Astrocyte (in vitro differentiated cells and primary cell): ENCODE data around the gene SLC22A4.

Source experiments
- EZH2 ChIP-seq: IDR thresholded peaks from 2 replicates; pipeline ENCODE4 v1.6.1; 2012; ENCODE audit warnings: mild to moderate bottlenecking, low read length, inconsistent platforms; ENCODE audit not compliant: insufficient read depth
- TF ChIP-seq, protein P1 (sequence below): IDR thresholded peaks from 2 replicates; pipeline ENCODE4 v1.5.1; 2011; ENCODE audit warnings: low read depth, mild to moderate bottlenecking, inconsistent platforms, low read length, moderate library complexity; ENCODE audit not compliant: insufficient read depth

DNA sequence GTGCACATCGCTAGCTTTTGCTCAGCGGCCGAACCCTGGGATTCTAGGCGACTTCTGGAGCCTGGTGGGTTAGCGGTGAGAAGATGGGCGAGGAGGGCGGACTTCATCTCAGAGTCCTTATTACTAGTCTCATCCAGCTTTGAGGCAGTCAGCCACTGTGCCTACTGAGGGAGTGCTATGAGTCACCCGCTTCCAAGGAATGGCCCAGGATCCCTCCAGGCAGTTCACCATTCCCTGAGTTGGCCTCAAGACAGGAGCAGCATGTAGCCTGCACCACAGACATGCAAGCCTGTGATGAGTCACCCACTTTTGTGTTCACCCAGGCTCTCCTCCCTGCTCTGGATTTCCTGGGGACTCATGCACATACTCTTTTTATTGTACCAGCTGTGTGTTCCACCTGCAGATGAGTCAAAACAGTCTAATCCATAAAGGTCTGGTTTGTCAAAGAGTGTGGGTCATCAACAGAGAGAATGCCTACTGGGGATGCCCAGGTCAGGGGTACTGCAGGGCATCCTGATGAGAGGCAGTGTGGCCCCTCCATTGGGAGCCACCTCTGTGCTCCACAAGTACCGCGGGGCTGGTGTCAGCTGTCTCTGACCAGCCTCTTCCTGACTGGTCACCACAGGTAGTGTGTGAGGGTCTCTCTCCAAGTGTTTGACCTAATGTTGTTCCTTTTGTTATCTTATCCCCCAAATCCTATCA lies 95.5 kb downstream of the SLC22A4 start:
- TF ChIP-seq, protein P1, sequence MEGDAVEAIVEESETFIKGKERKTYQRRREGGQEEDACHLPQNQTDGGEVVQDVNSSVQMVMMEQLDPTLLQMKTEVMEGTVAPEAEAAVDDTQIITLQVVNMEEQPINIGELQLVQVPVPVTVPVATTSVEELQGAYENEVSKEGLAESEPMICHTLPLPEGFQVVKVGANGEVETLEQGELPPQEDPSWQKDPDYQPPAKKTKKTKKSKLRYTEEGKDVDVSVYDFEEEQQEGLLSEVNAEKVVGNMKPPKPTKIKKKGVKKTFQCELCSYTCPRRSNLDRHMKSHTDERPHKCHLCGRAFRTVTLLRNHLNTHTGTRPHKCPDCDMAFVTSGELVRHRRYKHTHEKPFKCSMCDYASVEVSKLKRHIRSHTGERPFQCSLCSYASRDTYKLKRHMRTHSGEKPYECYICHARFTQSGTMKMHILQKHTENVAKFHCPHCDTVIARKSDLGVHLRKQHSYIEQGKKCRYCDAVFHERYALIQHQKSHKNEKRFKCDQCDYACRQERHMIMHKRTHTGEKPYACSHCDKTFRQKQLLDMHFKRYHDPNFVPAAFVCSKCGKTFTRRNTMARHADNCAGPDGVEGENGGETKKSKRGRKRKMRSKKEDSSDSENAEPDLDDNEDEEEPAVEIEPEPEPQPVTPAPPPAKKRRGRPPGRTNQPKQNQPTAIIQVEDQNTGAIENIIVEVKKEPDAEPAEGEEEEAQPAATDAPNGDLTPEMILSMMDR = no peak
- TF ChIP-seq EZH2 = no peak
